GM12892 (cell line): Measurements from ENCODE around the gene CAMKMT. TPM values are rescaled to one million over a fixed set of nuclear protein-coding genes. Genes with fewer than 3 reads are reported as not detected.

Experiments
- DNase-seq: peaks from one replicate; pipeline ENCODE4 v3.0.0; 2011; ENCODE audit not compliant: insufficient read length
- FAIRE-seq: peaks from 2 replicates; lab custom pipeline; 2011; peaks lifted over from hg19 to GRCh38; lab: Jason Lieb, UNC
- POLR2A ChIP-seq: IDR thresholded peaks from 2 replicates; pipeline ENCODE4 v1.6.1; 2011; ENCODE audit warnings: low read depth, low read length, control low read depth
- POLR2AphosphoS5 ChIP-seq: IDR thresholded peaks from 2 replicates; pipeline ENCODE4 v1.6.1; 2011; ENCODE audit warnings: low read depth, low read length, control low read depth
- TAF1 ChIP-seq: IDR thresholded peaks from 2 replicates; pipeline ENCODE4 v1.6.1; 2011; ENCODE audit warnings: low read depth, mild to moderate bottlenecking, control low read depth, low read length, borderline replicate concordance
- polyA plus RNA-seq: library from polyadenylated mRNA; unstranded; fragments of >200 nt; gene quantifications from one replicate; pipeline ENCODE4 v1.2.1, GENCODE V29; 2012; ENCODE audit warnings: missing spikeins, inconsistent platforms; ENCODE audit not compliant: missing spikeins

CAMKMT gene
- 9.2 TPM for polyA plus RNA-seq

DNA sequence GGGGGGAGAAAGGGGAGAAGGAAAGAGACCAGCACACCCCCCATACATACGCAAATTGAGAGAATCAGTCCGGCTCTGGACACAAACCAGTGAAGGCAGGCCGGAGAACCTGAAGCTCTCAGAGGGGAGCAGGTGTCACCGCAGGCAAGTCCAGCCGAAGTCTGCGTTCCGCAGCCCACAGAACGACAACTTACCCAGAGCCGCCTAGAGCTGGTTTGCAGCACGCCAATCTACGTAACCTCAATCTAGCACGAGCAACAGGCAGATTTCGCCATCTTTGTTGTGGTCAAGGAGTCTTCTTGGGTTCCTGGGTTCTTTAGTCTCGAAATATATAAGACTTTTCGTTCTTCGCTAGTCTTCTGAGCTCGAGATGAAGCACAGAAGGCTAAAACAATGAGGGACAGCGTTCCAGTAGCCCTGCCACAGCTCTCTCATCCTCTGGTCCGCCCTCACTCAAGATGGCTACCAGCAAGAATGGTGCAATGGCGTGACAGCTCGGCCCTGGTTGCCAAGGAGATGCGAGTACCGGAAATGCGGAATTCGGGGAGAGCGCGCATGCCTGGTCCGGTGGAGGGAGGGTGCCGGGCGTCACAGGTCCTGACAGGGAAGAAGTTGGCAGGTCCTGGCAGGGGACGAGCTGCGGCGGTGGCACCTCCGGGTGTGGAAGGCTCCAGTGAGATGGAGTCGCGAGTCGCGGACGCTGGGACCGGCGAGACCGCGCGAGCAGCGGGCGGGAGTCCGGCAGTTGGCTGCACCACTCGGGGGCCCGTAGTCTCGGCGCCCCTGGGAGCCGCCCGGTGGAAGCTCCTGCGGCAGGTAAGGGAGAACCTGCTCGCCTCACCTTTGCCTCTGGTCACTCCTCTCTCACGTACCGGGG is at the start of gene CAMKMT, which contains the start of gene PREPL:
Gene CAMKMT, plus strand, starts transcription at position 618 of the 877 bp plus-strand sequence.
Gene PREPL, minus strand, starts transcription at position 165 of the 877 bp plus-strand sequence. CDS start 15,152 bp downstream, outside the sequence.
- peak; percentile 83; the same call in 1 of the 2 replicates for TF ChIP-seq TAF1
- TF ChIP-seq POLR2A = peak; percentile 95
- peak; percentile 97 for TF ChIP-seq POLR2AphosphoS5

GRCh38 chr2:44314362-44314761 is 47.4 kb upstream of the CAMKMT start:
- FAIRE-seq = no peak
- TF ChIP-seq POLR2AphosphoS5 (no peak), POLR2A (no peak), TAF1 (no peak)
- no peak for DNase-seq

More for the DNA sequence above, at the start of gene CAMKMT, which contains the start of gene PREPL:
- FAIRE-seq (peak; percentile 97), DNase-seq (peak; percentile 81)

GRCh38 chr2:44315945-44316344 is 45.8 kb upstream of the CAMKMT start:
- TF ChIP-seq TAF1 = no peak
- no peak for TF ChIP-seq POLR2A
- TF ChIP-seq POLR2AphosphoS5 = no peak

GRCh38 chr2:44320832-44321231 is 40.9 kb upstream of the CAMKMT start:
- FAIRE-seq (no peak), DNase-seq (no peak)
- no peak for TF ChIP-seq TAF1

More at GRCh38 chr2:44315945-44316344, 45.8 kb upstream of the CAMKMT start:
- DNase-seq (no peak), FAIRE-seq (no peak)

DNA sequence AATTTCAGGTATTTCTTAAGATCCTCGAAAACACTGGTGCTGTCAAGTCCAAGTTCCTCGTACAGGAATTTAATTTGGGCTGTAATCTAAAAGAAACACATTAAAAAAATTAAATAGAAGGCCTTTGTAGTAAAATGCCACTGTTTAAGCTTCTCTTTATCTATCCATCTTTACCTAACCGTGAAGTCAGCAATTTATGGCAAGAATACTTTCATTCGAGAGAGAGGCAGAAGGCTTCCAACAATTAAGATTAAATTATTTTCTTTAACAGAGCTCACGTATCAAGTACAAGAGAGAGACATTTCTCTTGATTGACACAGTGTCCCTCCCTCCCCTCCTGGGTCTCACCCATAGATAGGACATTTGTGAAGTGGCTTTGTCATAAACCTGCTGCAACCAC is 40.4 kb upstream of the CAMKMT start:
- FAIRE-seq (no peak), DNase-seq (no peak)
- TF ChIP-seq POLR2A (no peak), POLR2AphosphoS5 (no peak), TAF1 (no peak)

GRCh38 chr2:44324971-44325426 is 36.7 kb upstream of the CAMKMT start:
- FAIRE-seq (no peak), DNase-seq (no peak)
- no peak for TF ChIP-seq POLR2AphosphoS5
- no peak for TF ChIP-seq TAF1
- no peak for TF ChIP-seq POLR2A

- DNase-seq = no peak
- no peak for TF ChIP-seq POLR2AphosphoS5
- no peak for TF ChIP-seq POLR2A
- no peak for TF ChIP-seq TAF1
- no peak for FAIRE-seq
These were observed 35.9 kb upstream of the CAMKMT start for GRCh38 chr2:44325897-44326296.

GRCh38 chr2:44326548-44327264 is 35.0 kb upstream of the CAMKMT start:
- TF ChIP-seq POLR2A (no peak), TAF1 (no peak), POLR2AphosphoS5 (no peak)
- DNase-seq (no peak), FAIRE-seq (no peak)

DNA sequence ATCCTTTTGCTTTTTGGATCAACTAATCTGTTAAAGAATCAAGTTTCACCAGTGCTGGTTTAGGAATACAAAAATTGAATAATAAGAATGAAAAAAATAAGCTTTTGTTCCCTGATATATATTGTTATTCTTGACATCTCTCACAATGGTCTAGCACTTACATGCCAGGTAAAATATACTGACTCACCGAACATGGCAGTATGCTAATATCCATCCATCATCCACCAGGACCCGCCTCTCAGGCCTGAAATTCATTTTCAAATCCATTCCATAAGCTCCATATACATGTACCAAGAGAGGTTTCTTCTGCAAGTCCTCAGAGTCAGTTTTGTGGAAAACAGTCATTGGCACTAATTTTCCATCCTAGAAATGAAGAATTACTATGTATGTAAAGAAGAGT is 33.0 kb upstream of the CAMKMT start:
- FAIRE-seq (no peak), DNase-seq (no peak)
- TF ChIP-seq POLR2AphosphoS5 (no peak), POLR2A (no peak), TAF1 (no peak)

- TF ChIP-seq POLR2A = no peak
- no peak for TF ChIP-seq TAF1
- TF ChIP-seq POLR2AphosphoS5 = no peak
- FAIRE-seq (no peak), DNase-seq (no peak)
These were observed 32.4 kb upstream of the CAMKMT start for GRCh38 chr2:44329343-44329742.

DNA sequence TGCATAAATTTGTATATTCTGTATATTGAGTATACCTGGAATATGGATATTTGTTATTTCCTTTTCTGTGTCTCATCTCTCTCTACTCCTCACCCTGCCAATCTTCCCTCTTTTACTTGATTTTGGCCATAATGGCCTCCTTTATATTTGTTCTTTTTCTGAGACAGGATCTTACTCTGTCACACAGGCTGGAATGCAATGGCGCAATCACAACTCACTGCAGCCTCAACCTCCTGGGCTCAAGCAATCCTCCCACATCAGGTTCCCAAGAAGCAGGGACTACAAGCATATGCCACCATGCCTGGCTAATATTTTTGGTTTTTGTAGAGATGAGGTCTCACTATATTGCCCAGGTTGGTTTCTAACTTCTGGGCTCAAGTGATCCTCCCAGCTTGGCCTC is 30.9 kb upstream of the CAMKMT start:
- no peak for DNase-seq
- no peak for TF ChIP-seq POLR2AphosphoS5
- TF ChIP-seq POLR2A = no peak
- TF ChIP-seq TAF1 = no peak
- no peak for FAIRE-seq

DNA sequence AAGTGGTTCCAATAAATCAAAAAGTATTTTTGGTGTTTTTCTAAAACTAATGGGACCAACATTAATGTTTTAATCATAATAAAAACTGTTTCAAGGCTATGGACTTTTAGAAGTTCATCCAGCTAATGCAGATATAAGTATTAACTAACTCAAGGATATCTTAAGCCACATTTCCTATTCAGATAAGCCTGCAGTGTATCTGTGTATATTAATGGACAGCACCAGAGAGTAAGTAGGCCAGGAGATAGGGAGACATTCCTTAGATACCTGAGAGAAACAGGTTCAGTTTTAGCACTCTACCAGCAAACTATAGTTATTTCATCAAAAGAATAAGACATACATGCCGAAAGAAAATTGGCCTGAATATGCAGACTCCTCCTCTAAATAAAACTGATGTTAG is 27.8 kb upstream of the CAMKMT start:
- FAIRE-seq (no peak), DNase-seq (no peak)
- TF ChIP-seq TAF1 (no peak), POLR2A (no peak), POLR2AphosphoS5 (no peak)
